ENCODE measurements around the gene MUC15. TPM values are rescaled to one million over a fixed set of nuclear protein-coding genes. Genes with fewer than 3 reads are reported as not detected.

Gene MUC15
- total RNA-seq, 4 donors from 2014 or later: 0.93 to 10.2 (median 1.1) TPM; not detected in 1

- 85 to 90% methylated on average over 2 of the region's 2 CpGs for WGBS, 2 donors (ENCODE audit: low coverage in 1 of 2)
- no peak for ATAC-seq
- no peaks in the 10 kb centered on the region for H3K27me3 ChIP-seq
- H3K4me3 ChIP-seq: no peak overlapping the region
- H3K27ac ChIP-seq: no peak overlapping the region
- no peaks in the 10 kb centered on the region for H3K4me1 ChIP-seq
- no peaks in the 10 kb centered on the region for H3K9me3 ChIP-seq
- no peak for TF ChIP-seq POLR2A (IDR thresholded peaks at IDR 0.05)
- TF ChIP-seq POLR2AphosphoS5 (IDR thresholded peaks at IDR 0.05): no peak
- TF ChIP-seq CTCF (IDR thresholded peaks at IDR 0.05): no peak
- no peak for TF ChIP-seq EP300 (IDR thresholded peaks at IDR 0.05)
- no peaks in the 10 kb centered on the region for H3K36me3 ChIP-seq
Measured at GRCh38 chr11:26510164-26510563, 61.9 kb downstream of the MUC15 start.

Other genes with a start within 250 kb of the MUC15 start
- gene ANO3, start 240.1 kb downstream of the MUC15 start, total RNA-seq: under 1 TPM in 2 of 4 donors, not detected in 2; 0.08 to 0.27 TPM
- not detected for gene SLC5A12, start 149.8 kb upstream of the MUC15 start, total RNA-seq